KMS-11 (cell line): ENCODE data around the gene CRTAC1.

ENCODE experiments used
- H2AFZ ChIP-seq: fragments of 200-600 bp; sonication (generic); 2 replicates; pipeline ENCODE4 v1.6.1; 2016; ENCODE audit warnings: antibody characterized with exemption, mixed run types, low read depth
- H3K27ac ChIP-seq: fragments of 200-600 bp; sonication (generic); 2 replicates; pipeline ENCODE4 v1.6.1; 2016; ENCODE audit warnings: mild to moderate bottlenecking, mixed run types
- H3K27me3 ChIP-seq: fragments of 200-600 bp; sonication (generic); 2 replicates; pipeline ENCODE4 v1.6.1; 2017; ENCODE audit warnings: mild to moderate bottlenecking, low read depth, mixed run types, moderate library complexity; ENCODE audit not compliant: insufficient read depth
- H3K36me3 ChIP-seq: fragments of 200-600 bp; sonication (generic); 2 replicates; pipeline ENCODE4 v1.6.1; 2017; ENCODE audit warnings: mild to moderate bottlenecking, mixed run types; ENCODE audit not compliant: insufficient read depth
- H3K4me1 ChIP-seq: fragments of 200-600 bp; sonication (generic); 2 replicates; pipeline ENCODE4 v1.6.1; 2016; ENCODE audit warnings: mild to moderate bottlenecking, low read depth, mixed run types; ENCODE audit not compliant: poor library complexity, severe bottlenecking
- H3K4me2 ChIP-seq: fragments of 200-600 bp; sonication (generic); 2 replicates; pipeline ENCODE4 v1.7.0; 2016; ENCODE audit warnings: mild to moderate bottlenecking, mixed run types
- H3K4me3 ChIP-seq: fragments of 200-600 bp; sonication (generic); IDR thresholded peaks from 2 replicates; pipeline ENCODE4 v1.6.1; 2017; ENCODE audit warnings: low read depth, low read length, mixed read lengths; ENCODE audit not compliant: insufficient read depth
- H3K79me2 ChIP-seq: fragments of 200-600 bp; sonication (generic); 2 replicates; pipeline ENCODE4 v1.6.1; 2016; ENCODE audit warnings: low read depth, mixed run types; ENCODE audit not compliant: insufficient read depth
- H3K9ac ChIP-seq: fragments of 200-600 bp; sonication (generic); 2 replicates; pipeline ENCODE4 v1.6.1; 2016; ENCODE audit warnings: mild to moderate bottlenecking, mixed run types
- H4K20me1 ChIP-seq: fragments of 200-600 bp; sonication (generic); 2 replicates; pipeline ENCODE4 v1.6.1; 2016; ENCODE audit warnings: mild to moderate bottlenecking, mixed run types; ENCODE audit not compliant: insufficient read depth
- TF ChIP-seq, protein P1 (sequence below): fragments of 200-600 bp; sonication (generic); conservative IDR thresholded peaks from 2 replicates; pipeline ENCODE4 v1.6.1; 2017; ENCODE audit warnings: low read depth, mild to moderate bottlenecking, antibody characterized with exemption, low read length, moderate library complexity, mixed read lengths

CRTAC1 gene

DNA sequence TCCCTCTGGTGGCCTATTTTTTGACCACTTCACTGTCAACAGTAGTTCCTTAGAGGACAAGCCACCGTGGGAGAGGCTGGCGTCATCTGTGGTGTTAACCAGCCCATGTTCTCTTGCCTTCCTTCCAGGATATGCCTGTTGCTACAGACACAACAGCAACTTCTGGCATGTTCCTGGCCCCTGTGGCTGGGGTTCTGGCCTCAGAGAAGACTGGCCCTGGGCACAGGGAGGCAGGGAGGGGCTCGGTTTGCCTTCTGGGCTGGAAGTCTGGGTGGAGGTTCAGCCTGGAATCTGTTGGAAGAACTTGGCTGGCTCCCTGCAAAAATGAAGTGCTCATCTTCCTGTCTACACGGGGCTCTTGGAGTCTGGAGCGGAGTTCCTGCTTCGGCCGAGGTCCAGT lies 155.0 kb downstream of the CRTAC1 start:
- H2AFZ ChIP-seq, result no peak overlapping the region
- no peaks in the 10 kb centered on the region for H3K4me1 ChIP-seq
- H3K4me3 ChIP-seq, result no peak overlapping the region
- H3K4me2 ChIP-seq, result no peak overlapping the region
- TF ChIP-seq, protein P1, sequence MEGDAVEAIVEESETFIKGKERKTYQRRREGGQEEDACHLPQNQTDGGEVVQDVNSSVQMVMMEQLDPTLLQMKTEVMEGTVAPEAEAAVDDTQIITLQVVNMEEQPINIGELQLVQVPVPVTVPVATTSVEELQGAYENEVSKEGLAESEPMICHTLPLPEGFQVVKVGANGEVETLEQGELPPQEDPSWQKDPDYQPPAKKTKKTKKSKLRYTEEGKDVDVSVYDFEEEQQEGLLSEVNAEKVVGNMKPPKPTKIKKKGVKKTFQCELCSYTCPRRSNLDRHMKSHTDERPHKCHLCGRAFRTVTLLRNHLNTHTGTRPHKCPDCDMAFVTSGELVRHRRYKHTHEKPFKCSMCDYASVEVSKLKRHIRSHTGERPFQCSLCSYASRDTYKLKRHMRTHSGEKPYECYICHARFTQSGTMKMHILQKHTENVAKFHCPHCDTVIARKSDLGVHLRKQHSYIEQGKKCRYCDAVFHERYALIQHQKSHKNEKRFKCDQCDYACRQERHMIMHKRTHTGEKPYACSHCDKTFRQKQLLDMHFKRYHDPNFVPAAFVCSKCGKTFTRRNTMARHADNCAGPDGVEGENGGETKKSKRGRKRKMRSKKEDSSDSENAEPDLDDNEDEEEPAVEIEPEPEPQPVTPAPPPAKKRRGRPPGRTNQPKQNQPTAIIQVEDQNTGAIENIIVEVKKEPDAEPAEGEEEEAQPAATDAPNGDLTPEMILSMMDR, result no peak
- no peaks in the 10 kb centered on the region for H3K36me3 ChIP-seq
- H4K20me1 ChIP-seq, result no peaks in the 10 kb centered on the region
- no peak overlapping the region for H3K9ac ChIP-seq
- H3K27me3 ChIP-seq, result no peaks in the 10 kb centered on the region
- H3K79me2 ChIP-seq, result no peaks in the 10 kb centered on the region
- no peak overlapping the region for H3K27ac ChIP-seq

DNA sequence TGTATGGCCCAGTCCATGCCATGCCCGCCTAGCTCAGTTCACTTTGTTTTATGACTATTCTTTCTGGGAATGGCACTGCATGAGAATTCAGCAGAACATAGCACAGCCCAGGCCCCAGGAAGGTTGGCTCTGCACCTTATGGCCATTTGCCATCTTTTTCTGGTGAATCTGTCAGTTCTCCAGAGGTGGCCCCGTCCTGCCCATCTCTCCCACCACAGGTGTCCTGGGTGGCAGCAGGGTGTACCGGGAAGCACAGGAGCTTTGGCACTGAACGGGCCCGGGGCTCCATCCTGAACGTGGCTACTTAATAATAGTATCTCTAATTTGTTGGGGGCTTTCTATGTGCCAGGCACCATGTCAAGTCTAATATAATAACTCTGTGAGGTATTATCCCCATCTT lies 156.1 kb downstream of the CRTAC1 start:
- Histone ChIP-seq H3K36me3 (no peaks in the 10 kb centered on the region), H3K9ac (no peak overlapping the region), H3K4me1 (peaks cover 7% of the 10 kb centered on the region), H3K4me2 (no peak overlapping the region), H3K4me3 (no peak overlapping the region), H3K27me3 (no peaks in the 10 kb centered on the region), H3K79me2 (no peaks in the 10 kb centered on the region), H2AFZ (no peak overlapping the region), H3K27ac (no peak overlapping the region), H4K20me1 (no peaks in the 10 kb centered on the region)
- TF ChIP-seq, protein P1, result no peak

DNA sequence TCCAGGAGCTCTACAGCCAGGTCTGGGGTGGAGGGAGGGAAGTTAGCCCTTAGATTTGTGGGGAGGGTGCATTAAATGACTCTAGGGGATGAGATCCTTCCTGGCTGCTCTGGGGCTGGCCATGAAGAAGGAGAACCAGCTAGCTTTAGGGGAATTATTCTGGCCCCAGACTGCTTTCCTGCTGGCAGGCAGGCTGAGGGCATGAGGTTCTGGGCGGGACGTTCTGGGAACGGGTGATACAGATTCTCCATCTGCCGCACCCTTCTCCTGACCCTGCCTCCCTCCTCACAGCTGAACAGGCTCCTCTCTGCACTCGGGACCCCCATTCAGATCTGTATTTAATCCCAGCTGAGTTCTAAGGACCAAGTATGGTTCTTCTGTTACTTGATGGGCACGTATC lies 156.9 kb downstream of the CRTAC1 start:
- no peaks in the 10 kb centered on the region for H3K79me2 ChIP-seq
- no peaks in the 10 kb centered on the region for H3K27me3 ChIP-seq
- peaks cover 13% of the 10 kb centered on the region for H3K4me1 ChIP-seq
- H2AFZ ChIP-seq, result no peak overlapping the region
- H3K4me3 ChIP-seq, result no peak overlapping the region
- H3K27ac ChIP-seq, result no peak overlapping the region
- H4K20me1 ChIP-seq, result no peaks in the 10 kb centered on the region
- no peak overlapping the region for H3K4me2 ChIP-seq
- H3K9ac ChIP-seq, result no peak overlapping the region
- TF ChIP-seq, protein P1, result no peak
- H3K36me3 ChIP-seq, result no peaks in the 10 kb centered on the region

DNA sequence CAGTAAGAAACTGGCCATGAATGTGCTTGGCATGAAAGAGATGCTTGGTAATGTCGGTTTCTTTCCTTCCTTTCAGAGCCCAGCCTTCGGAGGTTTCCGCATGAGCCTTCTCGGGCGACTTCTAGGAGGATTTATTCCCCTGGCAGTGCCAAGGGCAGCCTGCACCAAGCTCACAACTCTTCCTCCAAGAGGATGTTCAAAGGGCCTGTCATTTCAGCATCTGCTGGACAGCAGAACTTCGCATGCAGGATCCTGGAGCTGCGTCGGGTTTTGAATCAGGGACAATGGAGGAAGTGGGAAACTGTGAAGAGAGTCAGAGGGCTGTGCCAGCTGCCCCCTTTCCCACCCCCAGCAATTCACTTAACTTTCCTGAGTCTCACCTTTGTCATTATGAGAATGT lies 159.4 kb downstream of the CRTAC1 start:
- H3K4me2 ChIP-seq, result no peak overlapping the region
- no peak overlapping the region for H3K27ac ChIP-seq
- no peak overlapping the region for H3K4me3 ChIP-seq
- no peaks in the 10 kb centered on the region for H3K27me3 ChIP-seq
- peaks cover 13% of the 10 kb centered on the region for H3K4me1 ChIP-seq
- H2AFZ ChIP-seq, result no peak overlapping the region
- no peak overlapping the region for H3K9ac ChIP-seq
- H3K79me2 ChIP-seq, result no peaks in the 10 kb centered on the region
- H3K36me3 ChIP-seq, result no peaks in the 10 kb centered on the region
- TF ChIP-seq, protein P1, result no peak
- H4K20me1 ChIP-seq, result no peaks in the 10 kb centered on the region
